ENCODE measurements around the gene AGO3.

DNA sequence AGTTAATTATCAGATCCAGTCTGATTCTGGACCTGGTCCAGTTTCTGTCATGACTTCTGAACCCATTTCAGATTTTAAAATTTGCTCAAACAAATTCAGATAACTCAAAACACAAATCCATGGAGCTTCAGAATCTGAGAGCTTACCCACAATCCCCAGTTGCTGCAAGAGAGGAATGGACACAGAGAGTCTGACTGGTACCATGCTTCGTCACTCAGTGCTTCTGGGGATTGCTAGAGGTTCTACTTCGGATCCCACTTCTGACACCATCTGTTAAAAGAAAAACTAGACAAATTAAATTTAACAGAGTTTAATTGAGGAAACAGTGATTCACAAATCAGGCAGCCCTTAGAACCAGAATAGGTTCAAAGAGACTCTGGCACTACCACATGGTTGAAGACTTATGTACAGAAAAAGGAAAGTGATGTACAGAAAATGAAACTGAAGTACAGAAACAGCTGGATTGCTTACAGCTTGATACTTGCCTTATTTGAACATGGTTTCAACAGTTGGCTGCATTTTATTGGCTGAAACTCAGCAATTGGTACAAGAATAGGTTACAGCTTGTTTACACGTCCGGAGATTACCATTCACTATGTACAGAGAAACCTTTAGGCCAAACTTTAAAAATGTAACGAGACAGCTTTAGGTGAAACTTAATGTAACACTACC, 92.3 kb downstream of the AGO3 start:
- TF ChIP-seq, protein P1, sequence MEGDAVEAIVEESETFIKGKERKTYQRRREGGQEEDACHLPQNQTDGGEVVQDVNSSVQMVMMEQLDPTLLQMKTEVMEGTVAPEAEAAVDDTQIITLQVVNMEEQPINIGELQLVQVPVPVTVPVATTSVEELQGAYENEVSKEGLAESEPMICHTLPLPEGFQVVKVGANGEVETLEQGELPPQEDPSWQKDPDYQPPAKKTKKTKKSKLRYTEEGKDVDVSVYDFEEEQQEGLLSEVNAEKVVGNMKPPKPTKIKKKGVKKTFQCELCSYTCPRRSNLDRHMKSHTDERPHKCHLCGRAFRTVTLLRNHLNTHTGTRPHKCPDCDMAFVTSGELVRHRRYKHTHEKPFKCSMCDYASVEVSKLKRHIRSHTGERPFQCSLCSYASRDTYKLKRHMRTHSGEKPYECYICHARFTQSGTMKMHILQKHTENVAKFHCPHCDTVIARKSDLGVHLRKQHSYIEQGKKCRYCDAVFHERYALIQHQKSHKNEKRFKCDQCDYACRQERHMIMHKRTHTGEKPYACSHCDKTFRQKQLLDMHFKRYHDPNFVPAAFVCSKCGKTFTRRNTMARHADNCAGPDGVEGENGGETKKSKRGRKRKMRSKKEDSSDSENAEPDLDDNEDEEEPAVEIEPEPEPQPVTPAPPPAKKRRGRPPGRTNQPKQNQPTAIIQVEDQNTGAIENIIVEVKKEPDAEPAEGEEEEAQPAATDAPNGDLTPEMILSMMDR (conservative IDR thresholded peaks at IDR 0.05; ENCODE audit: low read length): no peak
- TF ChIP-seq EZH2phosphoT487 (IDR thresholded peaks at IDR 0.05; ENCODE audit: borderline replicate concordance, low read depth, low read length): no peak
